HCT116 (cell line): ENCODE data around the gene NFIB. TPM values are rescaled to one million over a fixed set of nuclear protein-coding genes. Genes with fewer than 3 reads are reported as not detected.

Experiments
- ATAC-seq: fragments of 200-7000 bp; cut with Tn5 transposase; 2 replicates; pipeline ENCODE4 v1.9.1; 2020; ENCODE audit warnings: mild to moderate bottlenecking, moderate library complexity
- BruUV-seq: library from RNA; stranded (reverse); fragments of 400-500 nt; replicated peaks from 2 replicates; lab custom pipeline; 2021; lab: Mats Ljungman, UMichigan
- CTCF ChIA-PET: fragments of 300-600 bp; sonication (Branson Sonifier 250); formaldehyde crosslinking; loops from one replicate; lab custom pipeline; 2021; ENCODE audit warnings: antibody characterized with exemption; lab: Charles Lee
- POLR2A ChIA-PET: fragments of 300-600, 350-600 bp; sonication (Branson Sonifier 250); formaldehyde crosslinking; loops from one replicate; lab custom pipeline; 2021; ENCODE audit warnings: antibody characterized with exemption; lab: Charles Lee
- RAD21 ChIA-PET, 2 experiments: fragments of 300-600 bp; sonication (Branson Sonifier 250); formaldehyde crosslinking; loops; one replicate each; lab custom pipeline; 2023; ENCODE audit warnings: low total read pairs in 2 of 2; ENCODE audit not compliant: uncharacterized antibody in 2 of 2, unreplicated experiment in 2 of 2, low non-redundant PET in 1 of 2; lab: Charles Lee
- DNase-seq: peaks from one replicate; pipeline ENCODE4 v3.0.0-alpha.2; 2010; ENCODE audit warnings: low read depth, low spot score
- H2AFZ ChIP-seq: fragments of 200-600 bp; shearing (Covaris generic), sonication (generic); 2 replicates; pipeline ENCODE4 v1.6.1; 2017; ENCODE audit warnings: low read depth, mixed run types, mixed read lengths, antibody characterized with exemption, low read length; ENCODE audit not compliant: poor library complexity, severe bottlenecking
- H3K27ac ChIP-seq: 2 replicates; pipeline ENCODE4 v1.5.1; 2012; ENCODE audit warnings: low read depth, low read length
- H3K27me3 ChIP-seq: fragments of 200-600 bp; sonication (generic); 2 replicates; pipeline ENCODE4 v1.6.1; 2016; ENCODE audit warnings: mixed run types, low read length, mixed read lengths; ENCODE audit not compliant: insufficient read depth
- H3K36me3 ChIP-seq, 2 experiments: fragments of 200-500 bp in 1 of 2; fragments of 200-600 bp in 1 of 2; sonication (Bioruptor generic) in 1 of 2; sonication (generic) in 1 of 2; 2 replicates each; pipeline versions ENCODE4 v1.5.1 to v1.6.1; 2014 to 2016; ENCODE audit warnings: low read length in 2 of 2, inconsistent platforms in 1 of 2, mixed read lengths in 1 of 2, mixed run types in 1 of 2; ENCODE audit not compliant: insufficient read depth in 2 of 2, control insufficient read depth in 1 of 2
- H3K4me1 ChIP-seq, 2 experiments: fragments of 200-600 bp in 1 of 2; sonication (generic) in 1 of 2; 2 replicates each; pipeline versions ENCODE4 v1.5.1 to v1.6.1; 2012 to 2017; ENCODE audit warnings: low read length in 2 of 2, inconsistent platforms in 1 of 2, mild to moderate bottlenecking in 1 of 2, mixed read lengths in 1 of 2, mixed run types in 1 of 2, moderate library complexity in 1 of 2; ENCODE audit not compliant: insufficient read depth in 2 of 2, control insufficient read depth in 1 of 2
- H3K4me2 ChIP-seq: fragments of 200-600 bp; sonication (generic); 2 replicates; pipeline ENCODE4 v1.6.1; 2017; ENCODE audit warnings: mixed run types, low read length, mixed read lengths
- H3K4me3 ChIP-seq, 2 experiments: fragments of 200-600 bp in 1 of 2; sonication (generic) in 1 of 2; replicated peaks in 1 of 2; 2 replicates each; pipeline ENCODE4 v1.5.1; 2011 to 2016; ENCODE audit warnings: low read length in 2 of 2, control low read depth in 1 of 2, low read depth in 1 of 2, mild to moderate bottlenecking in 1 of 2, mixed read lengths in 1 of 2, mixed run types in 1 of 2
- H3K79me2 ChIP-seq: fragments of 200-600 bp; sonication (generic); 2 replicates; pipeline ENCODE4 v1.6.1; 2017; ENCODE audit warnings: mild to moderate bottlenecking, mixed run types, low read length, moderate library complexity, mixed read lengths; ENCODE audit not compliant: insufficient read depth
- H3K9ac ChIP-seq: fragments of 200-600 bp; sonication (generic); 2 replicates; pipeline ENCODE4 v1.6.1; 2016; ENCODE audit warnings: low read length, mixed read lengths
- H3K9me2 ChIP-seq: fragments of 200-600 bp; sonication (generic), shearing (Covaris generic); 2 replicates; pipeline ENCODE4 v1.6.1; 2017; ENCODE audit warnings: mixed run types, mild to moderate bottlenecking, moderate library complexity; ENCODE audit not compliant: insufficient read depth
- H3K9me3 ChIP-seq, 2 experiments: fragments of 200-500 bp in 1 of 2; fragments of 200-600 bp in 1 of 2; sonication (Bioruptor generic) in 1 of 2; sonication (generic) in 1 of 2; 2 replicates each; pipeline ENCODE4 v1.6.1; 2014 to 2017; ENCODE audit warnings: low read length in 2 of 2, mixed read lengths in 2 of 2, inconsistent platforms in 1 of 2, low read depth in 1 of 2, mild to moderate bottlenecking in 1 of 2, mixed run types in 1 of 2, moderate library complexity in 1 of 2; ENCODE audit not compliant: control insufficient read depth in 1 of 2, insufficient read depth in 1 of 2
- H4K20me1 ChIP-seq: fragments of 200-600 bp; sonication (generic), shearing (Covaris generic); 2 replicates; pipeline ENCODE4 v1.6.1; 2017; ENCODE audit warnings: mixed run types, mild to moderate bottlenecking, moderate library complexity; ENCODE audit not compliant: insufficient read depth
- FOSL1 ChIP-seq: IDR thresholded peaks from 2 replicates; pipeline ENCODE4 v1.6.1; 2012; ENCODE audit warnings: low read depth
- POLR2A ChIP-seq: IDR thresholded peaks from 2 replicates; pipeline ENCODE4 v1.7.0; 2011; ENCODE audit warnings: borderline replicate concordance; ENCODE audit not compliant: insufficient read depth, insufficient read length; ENCODE audit errors: extremely low read depth
- RAD21 ChIP-seq: IDR thresholded peaks from 2 replicates; pipeline ENCODE4 v1.6.1; 2012; ENCODE audit warnings: low read depth, mild to moderate bottlenecking
- REST ChIP-seq: IDR thresholded peaks from 2 replicates; pipeline ENCODE4 v1.6.1; 2012; ENCODE audit warnings: low read depth
- SIN3A ChIP-seq: IDR thresholded peaks from 2 replicates; pipeline ENCODE4 v1.6.1; 2012; ENCODE audit warnings: low read depth
- TCF7L2 ChIP-seq: IDR thresholded peaks from 2 replicates; pipeline ENCODE4 v1.7.0; 2011; ENCODE audit warnings: borderline replicate concordance, inconsistent platforms; ENCODE audit not compliant: insufficient read depth, insufficient read length; ENCODE audit errors: extremely low read depth
- ZNF274 ChIP-seq: fragments of 200-500 bp; sonication (Bioruptor generic); IDR thresholded peaks from 2 replicates; pipeline ENCODE4 v1.6.1; 2014; ENCODE audit warnings: mild to moderate bottlenecking, low read depth, low read length, inconsistent platforms
- intact Hi-C: fragments of 100-400 bp; cut with micrococcal nuclease; formaldehyde crosslinking; loops from 2 replicates; pipeline ENCODE4 v1.10.0; 2022
- total RNA-seq: library from RNA; stranded (reverse); gene quantifications from one replicate; pipeline ENCODE4 v1.2.1, GENCODE V29; 2021; ENCODE audit not compliant: unreplicated experiment
- TF ChIP-seq, protein P1 (sequence below): IDR thresholded peaks from 2 replicates; pipeline ENCODE4 v1.6.1; 2012
- TF ChIP-seq, protein P2 (sequence below): IDR thresholded peaks from 2 replicates; pipeline ENCODE4 v1.6.1; 2011; ENCODE audit warnings: mild to moderate bottlenecking, low read length, moderate library complexity; ENCODE audit not compliant: insufficient replicate concordance; ENCODE audit errors: extremely low read depth

NFIB gene
- total RNA-seq, 1 experiment from 2014 or later: 6.6 TPM

- RAD21 ChIA-PET: no interaction called here
- intact Hi-C loops: no loop called here
- no peak for ATAC-seq
These were observed 232.9 kb downstream of the NFIB start for GRCh38 chr9:14080959-14081542.

More at GRCh38 chr9:14080959-14081542, 232.9 kb downstream of the NFIB start:
- TF ChIP-seq ZNF274 (no peak), FOSL1 (no peak), SIN3A (no peak), REST (no peak), RAD21 (no peak), POLR2A (no peak), TCF7L2 (no peak)
- TF ChIP-seq, protein P1, sequence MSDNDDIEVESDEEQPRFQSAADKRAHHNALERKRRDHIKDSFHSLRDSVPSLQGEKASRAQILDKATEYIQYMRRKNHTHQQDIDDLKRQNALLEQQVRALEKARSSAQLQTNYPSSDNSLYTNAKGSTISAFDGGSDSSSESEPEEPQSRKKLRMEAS: no peak
- TF ChIP-seq, protein P2, sequence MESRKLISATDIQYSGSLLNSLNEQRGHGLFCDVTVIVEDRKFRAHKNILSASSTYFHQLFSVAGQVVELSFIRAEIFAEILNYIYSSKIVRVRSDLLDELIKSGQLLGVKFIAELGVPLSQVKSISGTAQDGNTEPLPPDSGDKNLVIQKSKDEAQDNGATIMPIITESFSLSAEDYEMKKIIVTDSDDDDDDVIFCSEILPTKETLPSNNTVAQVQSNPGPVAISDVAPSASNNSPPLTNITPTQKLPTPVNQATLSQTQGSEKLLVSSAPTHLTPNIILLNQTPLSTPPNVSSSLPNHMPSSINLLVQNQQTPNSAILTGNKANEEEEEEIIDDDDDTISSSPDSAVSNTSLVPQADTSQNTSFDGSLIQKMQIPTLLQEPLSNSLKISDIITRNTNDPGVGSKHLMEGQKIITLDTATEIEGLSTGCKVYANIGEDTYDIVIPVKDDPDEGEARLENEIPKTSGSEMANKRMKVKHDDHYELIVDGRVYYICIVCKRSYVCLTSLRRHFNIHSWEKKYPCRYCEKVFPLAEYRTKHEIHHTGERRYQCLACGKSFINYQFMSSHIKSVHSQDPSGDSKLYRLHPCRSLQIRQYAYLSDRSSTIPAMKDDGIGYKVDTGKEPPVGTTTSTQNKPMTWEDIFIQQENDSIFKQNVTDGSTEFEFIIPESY: no peak
- Histone ChIP-seq H3K9me3 (no peaks in the 10 kb centered on the region), H3K4me1 (no peaks in the 10 kb centered on the region), H3K27ac (no peak overlapping the region), H3K9ac (no peak overlapping the region), H3K9me2 (no peaks in the 10 kb centered on the region), H3K4me3 (no peak overlapping the region), H3K36me3 (no peaks in the 10 kb centered on the region), H2AFZ (no peak overlapping the region), H3K4me2 (no peak overlapping the region), H4K20me1 (no peaks in the 10 kb centered on the region), H3K79me2 (no peaks in the 10 kb centered on the region), H3K27me3 (no peaks in the 10 kb centered on the region)
- ChIA-PET POLR2A (no interaction called here), CTCF (no interaction called here)
- DNase-seq: no peak
- BruUV-seq: no TSS peak
